Epithelial cell of proximal tubule (primary cell): ENCODE measurements around the gene CORO7. TPM values are rescaled to one million over a fixed set of nuclear protein-coding genes. Genes with fewer than 3 reads are reported as not detected.

Source experiments
- DNase-seq: peaks from one replicate; pipeline ENCODE4 v3.0.0-alpha.2; 2011; ENCODE audit warnings: low read depth
- H3K4me3 ChIP-seq: 2 replicates; pipeline ENCODE4 v1.5.1; 2011; ENCODE audit warnings: low read depth, mild to moderate bottlenecking, low read length
- CTCF ChIP-seq: conservative IDR thresholded peaks from 2 replicates; pipeline ENCODE4 v1.5.1; 2012; ENCODE audit warnings: low read depth, mild to moderate bottlenecking, low read length
- total RNA-seq: library from RNA; depleted of rRNA; stranded (reverse); fragments of >200 nt; gene quantifications from 2 replicates; pipeline ENCODE4 v1.2.3, GENCODE V29; 2015

CORO7 gene
- total RNA-seq, 1 donor from 2014 or later: 101 TPM

- H3K4me3 ChIP-seq: no peak overlapping the region
- no peak for DNase-seq
- no peak for TF ChIP-seq CTCF
Observed at GRCh38 chr16:4414187-4414917, 2.0 kb downstream of the CORO7 start.

GRCh38 chr16:4412854-4413253 lies 3.5 kb downstream of the CORO7 start:
- no peak for TF ChIP-seq CTCF
- DNase-seq: no peak
- H3K4me3 ChIP-seq: no peak overlapping the region

- H3K4me3 ChIP-seq: no peak overlapping the region
- no peak for TF ChIP-seq CTCF
- DNase-seq: no peak
Observed at GRCh38 chr16:4412159-4412558, 4.2 kb downstream of the CORO7 start.

GRCh38 chr16:4411684-4412083 lies 4.7 kb downstream of the CORO7 start:
- DNase-seq: no peak
- no peak overlapping the region for H3K4me3 ChIP-seq
- TF ChIP-seq CTCF: no peak

GRCh38 chr16:4410335-4411075 lies 5.9 kb downstream of the CORO7 start:
- no peak overlapping the region for H3K4me3 ChIP-seq
- DNase-seq: no peak
- TF ChIP-seq CTCF: no peak

- no peak for TF ChIP-seq CTCF
- DNase-seq: no peak
- no peak overlapping the region for H3K4me3 ChIP-seq
Observed at GRCh38 chr16:4409081-4409932, 7.1 kb downstream of the CORO7 start.
